Stimulated activated CD4-positive, alpha-beta T cell treated with anti-CD3 and anti-CD28 coated beads, Interleukin-4, amount 100 ng/mL, for 24 hours (primary cell): ENCODE results near the gene NES.

Experiments used
- DNase-seq: peaks from one replicate; pipeline ENCODE4 v3.0.0-alpha.2; 2020

Gene NES

GRCh38 chr1:156662800-156663055 lies 14.5 kb downstream of the NES start:
- DNase-seq, result no peak

GRCh38 chr1:156662005-156662799 lies 15.0 kb downstream of the NES start:
- no peak for DNase-seq

- DNase-seq, result no peak
Observed at GRCh38 chr1:156660752-156661112, 16.5 kb downstream of the NES start.

GRCh38 chr1:156659988-156660751 lies 17.0 kb downstream of the NES start:
- DNase-seq, result peak; percentile 92

- DNase-seq, result no peak
Observed at GRCh38 chr1:156659661-156659987, 17.6 kb downstream of the NES start.

GRCh38 chr1:156658945-156659574 lies 18.1 kb downstream of the NES start:
- no peak for DNase-seq

GRCh38 chr1:156658496-156658895 lies 18.7 kb downstream of the NES start:
- DNase-seq, result no peak

- no peak for DNase-seq
Observed at GRCh38 chr1:156657741-156658319, 19.4 kb downstream of the NES start.

- peak; percentile 79 for DNase-seq
Observed at GRCh38 chr1:156656806-156657740, 20.1 kb downstream of the NES start.

GRCh38 chr1:156655904-156656516 lies 21.2 kb downstream of the NES start:
- no peak for DNase-seq

- no peak for DNase-seq
Observed at GRCh38 chr1:156655151-156655903, 21.9 kb downstream of the NES start.

GRCh38 chr1:156654700-156655099 lies 22.5 kb downstream of the NES start:
- DNase-seq, result no peak

GRCh38 chr1:156652992-156653355 lies 24.2 kb downstream of the NES start:
- no peak for DNase-seq

GRCh38 chr1:156652131-156652991 lies 24.8 kb downstream of the NES start:
- no peak for DNase-seq

GRCh38 chr1:156648951-156649350 lies 28.3 kb downstream of the NES start:
- DNase-seq, result no peak

GRCh38 chr1:156648496-156648895 lies 28.7 kb downstream of the NES start:
- DNase-seq, result no peak

GRCh38 chr1:156647351-156647750 lies 29.9 kb downstream of the NES start:
- no peak for DNase-seq

- no peak for DNase-seq
Observed at GRCh38 chr1:156646738-156647211, 30.4 kb downstream of the NES start.

GRCh38 chr1:156645666-156646065 lies 31.5 kb downstream of the NES start:
- DNase-seq, result no peak

- DNase-seq, result no peak
Observed at GRCh38 chr1:156645056-156645455, 32.2 kb downstream of the NES start.

- no peak for DNase-seq
Observed at GRCh38 chr1:156644640-156645039, 32.6 kb downstream of the NES start.
